HEK293 (cell line): ENCODE data around the gene AXIN1.

Source experiments
- CTCF ChIA-PET: fragments of 350-600 bp; formaldehyde crosslinking; extraction: SDS; loops from one replicate; lab custom pipeline; 2021; ENCODE audit warnings: antibody characterized with exemption; lab: Yijun Ruan, JAX
- POLR2A ChIA-PET: fragments of 300-600 bp; formaldehyde crosslinking; extraction: SDS; loops from one replicate; lab custom pipeline; 2020; ENCODE audit warnings: antibody characterized with exemption, inconsistent platforms; lab: Yijun Ruan, JAX
- H3K27ac ChIP-seq: fragments of 200-500 bp; sonication (Bioruptor generic); 2 replicates; pipeline ENCODE4 v1.5.1; 2014; ENCODE audit warnings: low read depth, low read length, control low read depth, inconsistent platforms; ENCODE audit errors: extremely low read depth
- H3K36me3 ChIP-seq, 2 experiments: fragments of 200-500 bp in 1 of 2; sonication (Bioruptor generic) in 1 of 2; 1 replicate in 1 of 2; 2 replicates in 1 of 2; pipeline ENCODE4 v1.5.1; 2014 to 2017; ENCODE audit warnings: inconsistent platforms in 2 of 2, low read length in 2 of 2; ENCODE audit not compliant: control insufficient read depth in 2 of 2, insufficient read depth in 1 of 2
- H3K4me1 ChIP-seq: fragments of 200-500 bp; sonication (Bioruptor generic); 2 replicates; pipeline ENCODE4 v1.5.1; 2014; ENCODE audit warnings: mild to moderate bottlenecking, low read length, inconsistent platforms; ENCODE audit not compliant: control insufficient read depth, insufficient read depth
- H3K4me3 ChIP-seq: 2 replicates; pipeline ENCODE4 v1.5.1; 2011; ENCODE audit warnings: low read depth, mild to moderate bottlenecking, control low read depth, low read length, moderate library complexity
- H3K9me3 ChIP-seq: fragments of 200-500 bp; sonication (Bioruptor generic); 2 replicates; pipeline ENCODE4 v1.5.1; 2014; ENCODE audit warnings: low read depth, low read length, inconsistent platforms; ENCODE audit not compliant: control insufficient read depth, insufficient read depth
- KLF10 ChIP-seq: fragments of 450-650 bp; IDR thresholded peaks from 2 replicates; pipeline ENCODE4 v1.5.1; 2018; ENCODE audit warnings: missing biosample characterization, mild to moderate bottlenecking, missing genetic modification characterization
- KLF16 ChIP-seq: fragments of 450-650 bp; formaldehyde crosslinking; IDR thresholded peaks from 2 replicates; pipeline ENCODE4 v1.5.1; 2017; ENCODE audit warnings: missing biosample characterization, missing genetic modification characterization
- KLF9 ChIP-seq: fragments of 450-650 bp; formaldehyde crosslinking; IDR thresholded peaks from 2 replicates; pipeline ENCODE4 v1.5.1; 2016; ENCODE audit warnings: missing biosample characterization, missing genetic modification characterization, low read depth
- ZFP37 ChIP-seq: fragments of 450-650 bp; formaldehyde crosslinking; IDR thresholded peaks from 2 replicates; pipeline ENCODE4 v1.5.1; 2016; ENCODE audit warnings: missing biosample characterization, missing genetic modification characterization
- ZNF112 ChIP-seq: fragments of 450-650 bp; formaldehyde crosslinking; IDR thresholded peaks from 2 replicates; pipeline ENCODE4 v1.5.0; 2017; ENCODE audit warnings: missing biosample characterization, missing genetic modification characterization
- ZNF157 ChIP-seq: fragments of 450-650 bp; formaldehyde crosslinking; IDR thresholded peaks from 2 replicates; pipeline ENCODE4 v1.5.1; 2016; ENCODE audit warnings: missing biosample characterization, missing genetic modification characterization
- ZNF169 ChIP-seq: fragments of 450-650 bp; formaldehyde crosslinking; IDR thresholded peaks from 2 replicates; pipeline ENCODE4 v1.5.1; 2016; ENCODE audit warnings: missing biosample characterization, missing genetic modification characterization
- ZNF341 ChIP-seq: fragments of 450-650 bp; formaldehyde crosslinking; IDR thresholded peaks from 2 replicates; pipeline ENCODE4; 2016; ENCODE audit warnings: low read depth, missing biosample characterization, missing genetic modification characterization
- ZNF623 ChIP-seq: fragments of 450-650 bp; formaldehyde crosslinking; IDR thresholded peaks from 2 replicates; pipeline ENCODE4 v1.5.1; 2016; ENCODE audit warnings: missing biosample characterization, missing genetic modification characterization
- ZNF768 ChIP-seq: fragments of 450-650 bp; formaldehyde crosslinking; IDR thresholded peaks from 2 replicates; pipeline ENCODE4 v1.5.1; 2018; ENCODE audit warnings: missing biosample characterization, mild to moderate bottlenecking, missing genetic modification characterization
- ZNF777 ChIP-seq: fragments of 450-650 bp; formaldehyde crosslinking; IDR thresholded peaks from 2 replicates; pipeline ENCODE4 v1.5.1; 2017; ENCODE audit warnings: missing biosample characterization, missing genetic modification characterization, borderline replicate concordance
- ZNF837 ChIP-seq: fragments of 450-650 bp; formaldehyde crosslinking; IDR thresholded peaks from 2 replicates; pipeline ENCODE4 v1.5.1; 2016; ENCODE audit warnings: missing biosample characterization, missing genetic modification characterization
- TF ChIP-seq, protein P1 (sequence below): fragments of 450-650 bp; formaldehyde crosslinking; optimal IDR thresholded peaks from 2 replicates; pipeline ENCODE3; 2016; ENCODE audit warnings: missing biosample characterization, mild to moderate bottlenecking, missing genetic modification characterization
- TF ChIP-seq, protein P2 (sequence below): fragments of 450-650 bp; formaldehyde crosslinking; IDR thresholded peaks from 2 replicates; pipeline ENCODE4 v1.5.1; 2016; ENCODE audit warnings: missing biosample characterization, missing genetic modification characterization
- TF ChIP-seq, protein P3 (sequence below): fragments of 450-650 bp; formaldehyde crosslinking; IDR thresholded peaks from 2 replicates; pipeline ENCODE4 v1.5.1; 2016; ENCODE audit warnings: missing biosample characterization, missing genetic modification characterization, low read depth
- TF ChIP-seq, protein P4 (sequence below): fragments of 450-650 bp; formaldehyde crosslinking; IDR thresholded peaks from 2 replicates; pipeline ENCODE4 v1.5.1; 2016; ENCODE audit warnings: missing biosample characterization, missing genetic modification characterization, borderline replicate concordance

Gene AXIN1

DNA sequence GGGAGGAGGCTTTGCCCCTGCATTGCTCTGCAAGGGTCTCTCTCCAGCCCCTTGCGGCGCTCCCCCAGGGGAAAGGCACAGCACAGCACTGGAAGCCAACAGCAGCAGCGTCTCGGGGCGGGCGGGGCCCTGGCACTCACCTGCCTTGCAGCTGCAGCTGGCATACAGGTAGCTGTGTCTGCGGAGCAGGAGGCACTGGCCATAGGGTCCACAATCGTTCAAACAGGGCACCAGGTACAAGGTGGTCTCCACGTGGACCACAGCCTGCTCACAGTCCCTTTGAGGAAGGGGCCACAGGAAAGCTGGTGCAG, 22.0 kb upstream of the AXIN1 start (continued):
- TF ChIP-seq, protein P1, sequence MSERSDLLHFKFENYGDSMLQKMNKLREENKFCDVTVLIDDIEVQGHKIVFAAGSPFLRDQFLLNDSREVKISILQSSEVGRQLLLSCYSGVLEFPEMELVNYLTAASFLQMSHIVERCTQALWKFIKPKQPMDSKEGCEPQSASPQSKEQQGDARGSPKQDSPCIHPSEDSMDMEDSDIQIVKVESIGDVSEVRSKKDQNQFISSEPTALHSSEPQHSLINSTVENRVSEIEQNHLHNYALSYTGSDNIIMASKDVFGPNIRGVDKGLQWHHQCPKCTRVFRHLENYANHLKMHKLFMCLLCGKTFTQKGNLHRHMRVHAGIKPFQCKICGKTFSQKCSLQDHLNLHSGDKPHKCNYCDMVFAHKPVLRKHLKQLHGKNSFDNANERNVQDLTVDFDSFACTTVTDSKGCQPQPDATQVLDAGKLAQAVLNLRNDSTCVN (tag by site-specific recombination), result no peak
- TF ChIP-seq ZNF157 (tag by site-specific recombination) (no peak), KLF10 (tag by site-specific recombination) (no peak), ZNF777 (tag by site-specific recombination) (no peak), KLF16 (tag by site-specific recombination) (no peak), ZNF768 (tag by site-specific recombination) (no peak), ZNF169 (tag by site-specific recombination) (no peak)
- TF ChIP-seq, protein P2, sequence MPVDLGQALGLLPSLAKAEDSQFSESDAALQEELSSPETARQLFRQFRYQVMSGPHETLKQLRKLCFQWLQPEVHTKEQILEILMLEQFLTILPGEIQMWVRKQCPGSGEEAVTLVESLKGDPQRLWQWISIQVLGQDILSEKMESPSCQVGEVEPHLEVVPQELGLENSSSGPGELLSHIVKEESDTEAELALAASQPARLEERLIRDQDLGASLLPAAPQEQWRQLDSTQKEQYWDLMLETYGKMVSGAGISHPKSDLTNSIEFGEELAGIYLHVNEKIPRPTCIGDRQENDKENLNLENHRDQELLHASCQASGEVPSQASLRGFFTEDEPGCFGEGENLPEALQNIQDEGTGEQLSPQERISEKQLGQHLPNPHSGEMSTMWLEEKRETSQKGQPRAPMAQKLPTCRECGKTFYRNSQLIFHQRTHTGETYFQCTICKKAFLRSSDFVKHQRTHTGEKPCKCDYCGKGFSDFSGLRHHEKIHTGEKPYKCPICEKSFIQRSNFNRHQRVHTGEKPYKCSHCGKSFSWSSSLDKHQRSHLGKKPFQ, result no peak
- TF ChIP-seq, protein P3, sequence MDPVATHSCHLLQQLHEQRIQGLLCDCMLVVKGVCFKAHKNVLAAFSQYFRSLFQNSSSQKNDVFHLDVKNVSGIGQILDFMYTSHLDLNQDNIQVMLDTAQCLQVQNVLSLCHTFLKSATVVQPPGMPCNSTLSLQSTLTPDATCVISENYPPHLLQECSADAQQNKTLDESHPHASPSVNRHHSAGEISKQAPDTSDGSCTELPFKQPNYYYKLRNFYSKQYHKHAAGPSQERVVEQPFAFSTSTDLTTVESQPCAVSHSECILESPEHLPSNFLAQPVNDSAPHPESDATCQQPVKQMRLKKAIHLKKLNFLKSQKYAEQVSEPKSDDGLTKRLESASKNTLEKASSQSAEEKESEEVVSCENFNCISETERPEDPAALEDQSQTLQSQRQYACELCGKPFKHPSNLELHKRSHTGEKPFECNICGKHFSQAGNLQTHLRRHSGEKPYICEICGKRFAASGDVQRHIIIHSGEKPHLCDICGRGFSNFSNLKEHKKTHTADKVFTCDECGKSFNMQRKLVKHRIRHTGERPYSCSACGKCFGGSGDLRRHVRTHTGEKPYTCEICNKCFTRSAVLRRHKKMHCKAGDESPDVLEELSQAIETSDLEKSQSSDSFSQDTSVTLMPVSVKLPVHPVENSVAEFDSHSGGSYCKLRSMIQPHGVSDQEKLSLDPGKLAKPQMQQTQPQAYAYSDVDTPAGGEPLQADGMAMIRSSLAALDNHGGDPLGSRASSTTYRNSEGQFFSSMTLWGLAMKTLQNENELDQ (tag by site-specific recombination), result no peak

DNA sequence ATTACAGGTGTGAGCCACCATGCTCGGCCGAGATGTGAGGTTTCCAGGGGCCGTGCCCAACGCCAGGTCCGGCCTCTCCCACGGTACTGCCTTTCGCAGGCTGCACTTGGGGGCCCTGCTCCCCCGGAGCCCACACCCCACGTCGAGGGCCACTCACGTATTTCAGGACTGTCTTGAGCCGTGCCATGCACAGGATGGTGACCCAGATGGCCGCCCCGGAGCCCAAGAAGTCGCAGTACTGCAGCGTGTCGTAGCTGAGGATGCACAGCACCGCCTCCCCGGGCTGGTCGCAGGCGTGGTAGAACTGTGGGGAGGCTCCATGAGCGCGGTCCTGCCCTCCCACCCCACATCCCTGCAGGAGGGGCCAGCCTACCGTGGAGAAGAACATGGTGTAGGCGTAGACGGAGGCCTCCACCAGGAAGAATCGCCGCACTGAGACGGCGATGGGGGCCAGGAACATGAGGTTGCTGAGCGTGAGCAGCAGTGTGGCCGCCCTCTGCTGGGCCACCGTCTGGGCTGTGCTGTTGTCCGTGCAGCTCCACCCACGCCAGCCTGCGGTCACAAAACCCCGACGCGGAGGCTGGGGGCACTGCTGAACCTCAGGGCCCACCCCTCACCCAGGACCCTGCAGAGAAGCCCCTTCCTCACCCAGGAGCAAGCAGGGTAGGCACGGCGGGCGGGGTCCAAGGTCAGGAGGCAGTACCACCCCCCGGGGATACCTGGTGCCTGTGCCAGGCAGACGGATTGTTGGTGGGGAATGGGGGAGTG, 21.5 kb upstream of the AXIN1 start:
- ChIA-PET CTCF (interaction anchor here (0.6 kb wide), 1 partner anchor 309 kb away, joined by 5 read pairs; no protein-coding TSS in a partner anchor), POLR2A (interaction anchor here (1.7 kb wide), 1 partner anchor 21 kb away, joined by 5 read pairs; the partner anchor contains the start of gene AXIN1)
- H3K4me1 ChIP-seq, result peaks cover 3% of the 10 kb centered on the region; the same call in 1 of the 2 replicates
- TF ChIP-seq ZNF837 (tag by site-specific recombination) (no peak), ZFP37 (tag by site-specific recombination) (no peak), KLF9 (tag by site-specific recombination) (no peak), ZNF112 (tag by site-specific recombination) (no peak), ZNF623 (tag by site-specific recombination) (no peak), ZNF341 (tag by site-specific recombination) (no peak)
- TF ChIP-seq, protein P4, sequence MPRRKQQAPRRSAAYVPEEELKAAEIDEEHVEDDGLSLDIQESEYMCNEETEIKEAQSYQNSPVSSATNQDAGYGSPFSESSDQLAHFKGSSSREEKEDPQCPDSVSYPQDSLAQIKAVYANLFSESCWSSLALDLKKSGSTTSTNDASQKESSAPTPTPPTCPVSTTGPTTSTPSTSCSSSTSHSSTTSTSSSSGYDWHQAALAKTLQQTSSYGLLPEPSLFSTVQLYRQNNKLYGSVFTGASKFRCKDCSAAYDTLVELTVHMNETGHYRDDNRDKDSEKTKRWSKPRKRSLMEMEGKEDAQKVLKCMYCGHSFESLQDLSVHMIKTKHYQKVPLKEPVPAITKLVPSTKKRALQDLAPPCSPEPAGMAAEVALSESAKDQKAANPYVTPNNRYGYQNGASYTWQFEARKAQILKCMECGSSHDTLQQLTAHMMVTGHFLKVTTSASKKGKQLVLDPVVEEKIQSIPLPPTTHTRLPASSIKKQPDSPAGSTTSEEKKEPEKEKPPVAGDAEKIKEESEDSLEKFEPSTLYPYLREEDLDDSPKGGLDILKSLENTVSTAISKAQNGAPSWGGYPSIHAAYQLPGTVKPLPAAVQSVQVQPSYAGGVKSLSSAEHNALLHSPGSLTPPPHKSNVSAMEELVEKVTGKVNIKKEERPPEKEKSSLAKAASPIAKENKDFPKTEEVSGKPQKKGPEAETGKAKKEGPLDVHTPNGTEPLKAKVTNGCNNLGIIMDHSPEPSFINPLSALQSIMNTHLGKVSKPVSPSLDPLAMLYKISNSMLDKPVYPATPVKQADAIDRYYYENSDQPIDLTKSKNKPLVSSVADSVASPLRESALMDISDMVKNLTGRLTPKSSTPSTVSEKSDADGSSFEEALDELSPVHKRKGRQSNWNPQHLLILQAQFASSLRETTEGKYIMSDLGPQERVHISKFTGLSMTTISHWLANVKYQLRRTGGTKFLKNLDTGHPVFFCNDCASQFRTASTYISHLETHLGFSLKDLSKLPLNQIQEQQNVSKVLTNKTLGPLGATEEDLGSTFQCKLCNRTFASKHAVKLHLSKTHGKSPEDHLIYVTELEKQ (tag by site-specific recombination), result no peak
- peaks cover 0 to 65% of the 10 kb centered on the region in 2 experiments; a peak in 1 of 3 replicates for H3K36me3 ChIP-seq
- H3K27ac ChIP-seq, result no peak overlapping the region
- no peaks in the 10 kb centered on the region for H3K9me3 ChIP-seq
- no peak overlapping the region for H3K4me3 ChIP-seq
